HG02571 (cell line): Measurements from ENCODE around the gene CPZ.
"Not testable (repeated sequence)": the region's sequence is repeated elsewhere in the genome, so short reads cannot be mapped to it uniquely, and the experiment has no call there.

Source experiments
- ATAC-seq: cut with Tn5 transposase; IDR thresholded peaks from one replicate; pipeline ENCODE4 v1.9.1; 2021; ENCODE audit warnings: mild to moderate bottlenecking, moderate library complexity; ENCODE audit not compliant: unreplicated experiment

Gene CPZ

DNA sequence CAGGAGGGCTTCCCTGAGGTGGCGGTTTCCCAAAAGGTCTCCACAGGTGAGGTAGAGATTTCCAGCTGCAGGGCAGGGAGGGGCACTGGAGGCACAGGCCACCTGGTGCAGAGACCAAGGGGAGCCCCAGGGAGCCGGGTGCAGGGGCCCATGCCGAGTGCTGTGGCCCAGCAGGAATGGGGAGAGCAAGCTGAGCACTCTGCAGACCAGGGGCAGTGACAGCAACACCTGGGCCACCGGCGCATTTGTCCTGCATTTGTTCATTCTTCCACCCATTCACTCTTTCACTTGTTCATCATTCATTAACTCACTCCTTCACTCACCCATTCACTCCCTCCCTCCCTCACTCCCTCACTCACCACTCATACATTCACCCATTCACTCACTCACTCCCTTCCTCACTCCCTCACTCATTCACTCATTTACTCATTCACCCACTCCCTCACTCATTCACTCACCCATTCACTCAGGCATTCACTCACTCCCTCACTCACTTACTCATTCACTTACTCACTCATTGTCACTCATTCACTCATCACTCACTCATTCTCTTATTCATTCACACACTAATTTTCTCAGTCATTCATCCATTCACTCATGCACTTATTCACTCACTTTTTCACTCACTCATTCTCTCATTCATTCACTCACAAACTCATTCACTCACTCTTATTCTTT is 16.3 kb downstream of the CPZ start:
- ATAC-seq, result no peak

DNA sequence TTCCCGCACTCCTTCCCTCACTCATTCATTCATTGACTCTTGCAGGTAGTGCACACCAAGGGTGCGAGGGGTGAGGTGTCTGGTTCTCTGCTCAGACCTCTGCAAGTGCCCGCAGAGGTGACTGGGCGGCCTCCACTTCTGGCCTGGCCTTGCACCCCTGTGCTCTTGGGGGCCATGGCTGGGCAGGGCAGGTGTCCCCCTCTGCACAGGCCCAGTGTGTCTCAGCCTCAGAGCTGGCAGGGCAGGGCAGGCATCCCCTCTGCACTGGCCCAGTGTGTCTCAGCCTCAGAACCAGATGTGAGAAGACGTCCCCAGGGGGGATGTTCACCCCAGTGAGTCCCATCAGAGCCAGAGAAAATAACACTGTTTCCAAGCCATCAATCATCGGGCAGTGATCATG is 16.8 kb downstream of the CPZ start:
- no peak for ATAC-seq

DNA sequence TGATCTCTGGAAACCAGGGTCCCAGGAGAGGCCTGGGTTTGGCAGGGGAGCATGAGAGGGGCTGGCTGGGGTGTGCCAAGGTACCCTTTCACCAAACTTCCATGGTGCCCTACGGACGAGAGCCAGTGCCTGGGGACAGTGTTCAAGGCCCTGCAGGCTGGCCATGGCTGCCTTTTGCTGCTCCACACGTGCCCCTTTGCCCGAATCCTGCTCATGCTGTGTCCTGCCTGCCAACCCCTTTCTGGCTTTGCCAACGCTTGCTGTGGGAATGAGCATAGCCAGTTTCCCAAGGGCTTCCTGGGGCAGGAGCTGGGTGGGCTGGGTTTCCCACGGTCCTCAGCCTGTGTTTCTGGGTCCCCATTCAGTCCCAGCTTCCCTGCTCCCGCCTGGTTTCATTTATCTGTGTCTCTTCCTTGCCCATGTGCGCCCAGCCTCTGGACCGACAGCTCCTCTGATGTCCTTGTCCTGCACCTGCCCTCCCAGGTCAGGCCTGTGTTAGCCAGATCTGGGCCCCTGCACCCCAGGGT is 17.3 kb downstream of the CPZ start:
- no peak for ATAC-seq

DNA sequence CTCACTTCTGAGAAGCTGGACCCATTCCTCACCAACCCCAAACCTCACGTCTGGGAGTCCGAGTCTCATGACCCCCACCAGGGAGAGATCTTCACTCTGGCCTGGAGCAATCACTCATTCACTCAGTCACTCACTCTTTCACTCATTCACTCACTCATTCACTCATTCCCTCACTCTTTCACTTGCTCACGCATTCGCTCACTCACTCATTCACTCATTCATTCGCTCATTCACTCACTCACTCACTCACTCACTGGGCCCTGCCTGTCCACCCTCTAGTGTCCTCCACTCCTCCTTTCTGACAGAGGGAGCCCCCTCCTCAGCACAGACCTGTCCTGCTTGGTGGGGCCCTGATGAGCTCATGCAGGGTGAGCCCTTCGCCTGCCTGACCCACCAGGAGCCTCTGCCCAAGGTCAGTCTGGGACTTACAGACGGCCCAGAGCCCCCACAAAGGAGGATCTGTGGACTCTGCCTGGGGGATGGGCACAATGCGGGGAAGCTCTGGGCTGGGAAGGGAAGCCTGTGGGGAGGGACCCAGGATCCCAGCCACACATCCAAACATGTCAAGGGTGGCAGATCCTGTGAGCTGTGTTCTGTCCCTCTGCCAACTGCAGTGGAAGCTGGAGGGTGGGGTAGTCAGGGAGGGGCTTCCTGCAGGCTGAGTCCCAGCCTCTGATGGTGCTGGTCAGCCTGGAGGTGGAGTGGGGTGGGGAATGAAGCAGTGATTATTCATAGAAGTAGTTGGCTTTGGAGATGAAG is 18.5 kb downstream of the CPZ start:
- no peak for ATAC-seq

DNA sequence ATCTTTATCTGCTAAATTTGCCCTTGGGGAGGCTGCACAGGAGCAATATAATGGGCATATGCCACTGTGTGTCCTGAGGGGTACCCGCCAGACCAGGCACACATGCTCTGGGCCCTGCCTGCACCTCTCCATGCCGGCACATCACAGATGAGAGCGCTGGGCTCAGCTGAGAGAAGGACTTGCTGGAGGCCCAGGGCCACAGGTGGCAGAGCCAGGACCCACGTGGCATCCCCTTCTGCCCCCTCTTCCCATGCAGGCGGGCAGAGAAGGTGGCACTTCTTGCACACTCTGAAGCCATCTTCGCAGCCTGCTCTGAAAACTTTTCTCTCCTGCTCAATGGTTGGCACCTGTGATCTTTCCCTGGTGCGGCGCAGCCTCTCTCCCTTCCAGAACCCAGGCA is 20.1 kb downstream of the CPZ start:
- ATAC-seq, result no peak

DNA sequence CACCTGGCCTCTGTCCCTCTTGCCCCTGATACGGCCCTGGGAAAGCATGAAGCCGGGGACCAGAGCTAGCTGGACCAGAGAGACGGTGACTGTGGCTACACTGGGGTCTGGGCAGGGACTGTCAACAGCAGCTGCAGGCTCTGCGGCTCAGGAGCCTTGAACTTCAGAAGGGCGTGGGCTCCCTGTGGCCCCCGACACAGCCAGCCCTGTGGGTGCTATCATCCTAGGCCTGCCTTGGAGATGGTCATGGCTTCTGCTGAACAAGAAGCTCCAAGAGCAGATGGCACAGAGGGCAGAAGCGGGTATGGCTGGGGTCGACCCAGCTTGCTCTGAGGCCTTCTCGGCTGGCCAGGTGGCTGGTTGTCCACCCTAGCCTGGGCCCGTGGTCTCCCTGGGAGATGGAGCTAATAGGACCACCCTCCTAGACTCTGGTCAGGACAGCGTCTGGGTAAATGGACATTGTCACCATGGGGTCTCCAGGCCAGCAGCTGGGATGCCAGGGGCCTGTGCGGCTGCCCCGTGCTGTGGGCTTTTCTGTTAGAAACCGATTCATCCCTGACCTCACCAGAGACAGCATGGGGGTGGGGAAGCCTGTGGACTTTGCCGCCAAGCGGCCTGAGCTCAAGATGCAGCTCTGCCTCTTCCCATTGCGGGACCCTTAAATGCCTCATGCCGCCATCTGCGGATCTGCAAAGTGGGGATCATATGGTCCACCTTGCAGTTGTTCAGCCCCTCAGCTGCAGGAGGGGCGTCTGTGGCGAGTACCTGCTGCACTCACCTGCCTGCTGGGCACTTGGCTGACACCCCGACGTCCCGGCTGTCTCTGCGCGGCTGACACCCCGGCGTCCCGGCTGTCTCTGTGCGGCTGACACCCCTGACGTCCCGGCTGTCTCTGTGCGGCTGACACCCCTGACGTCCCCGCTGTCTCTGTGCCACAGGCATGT is 21.1 kb downstream of the CPZ start:
- ATAC-seq, result no peak

DNA sequence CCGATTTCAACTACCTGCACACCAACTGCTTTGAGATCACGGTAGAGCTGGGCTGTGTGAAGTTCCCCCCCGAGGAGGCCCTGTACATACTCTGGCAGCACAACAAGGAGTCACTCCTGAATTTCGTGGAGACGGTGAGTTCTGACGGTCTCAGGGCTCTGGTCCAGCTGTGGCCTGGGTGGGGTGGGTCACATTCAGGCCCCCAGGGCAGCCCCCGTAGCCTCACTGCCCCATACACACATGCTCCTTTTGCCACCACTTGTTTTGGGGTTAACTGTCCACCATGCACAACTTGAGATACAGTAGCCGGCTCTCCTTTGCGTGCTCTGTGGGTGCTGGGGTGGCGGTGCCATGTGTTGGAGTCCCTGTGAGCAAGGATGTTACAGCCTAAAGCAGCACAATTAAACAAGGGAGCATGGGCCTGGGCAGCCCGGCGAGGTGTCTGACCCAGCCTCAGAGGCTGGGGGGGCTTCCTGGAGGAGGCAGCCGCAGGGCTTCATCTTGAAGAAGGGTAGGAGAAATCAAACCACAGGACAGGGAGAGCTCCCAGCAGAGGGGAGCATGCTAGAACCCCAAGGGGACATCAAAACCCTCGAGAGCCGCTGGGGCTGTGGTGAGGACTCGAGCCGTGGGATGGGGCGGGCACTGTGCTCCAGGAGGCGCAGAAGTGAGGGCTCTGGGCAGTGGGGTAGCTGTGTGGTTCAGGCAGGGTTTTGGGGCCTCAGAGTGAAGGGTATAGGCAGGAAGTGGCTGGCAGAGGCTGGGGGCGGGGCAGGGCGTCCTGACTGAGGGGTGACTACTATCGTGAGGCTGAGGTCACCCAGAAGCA is 22.0 kb downstream of the CPZ start:
- ATAC-seq, result no peak

DNA sequence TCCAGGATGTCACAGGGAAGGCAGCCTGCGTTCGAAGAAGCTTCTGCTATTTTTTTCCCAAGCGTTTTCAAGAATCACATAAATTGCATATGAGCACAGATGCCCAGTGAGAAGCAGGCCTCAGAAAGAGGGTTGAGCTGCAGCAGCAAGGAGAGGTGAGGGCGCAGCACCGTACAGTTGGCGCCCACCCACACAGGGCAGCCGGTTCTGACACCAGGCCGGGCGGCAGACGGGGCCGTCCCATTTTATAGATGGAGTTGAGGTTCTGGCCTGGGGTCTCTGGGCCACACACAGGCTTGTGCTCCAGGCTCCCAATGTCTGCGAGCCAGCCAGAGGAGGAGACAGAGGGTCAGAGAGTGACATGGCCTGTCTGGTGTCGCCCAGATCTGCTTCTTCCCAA is 22.8 kb downstream of the CPZ start:
- no peak for ATAC-seq

DNA sequence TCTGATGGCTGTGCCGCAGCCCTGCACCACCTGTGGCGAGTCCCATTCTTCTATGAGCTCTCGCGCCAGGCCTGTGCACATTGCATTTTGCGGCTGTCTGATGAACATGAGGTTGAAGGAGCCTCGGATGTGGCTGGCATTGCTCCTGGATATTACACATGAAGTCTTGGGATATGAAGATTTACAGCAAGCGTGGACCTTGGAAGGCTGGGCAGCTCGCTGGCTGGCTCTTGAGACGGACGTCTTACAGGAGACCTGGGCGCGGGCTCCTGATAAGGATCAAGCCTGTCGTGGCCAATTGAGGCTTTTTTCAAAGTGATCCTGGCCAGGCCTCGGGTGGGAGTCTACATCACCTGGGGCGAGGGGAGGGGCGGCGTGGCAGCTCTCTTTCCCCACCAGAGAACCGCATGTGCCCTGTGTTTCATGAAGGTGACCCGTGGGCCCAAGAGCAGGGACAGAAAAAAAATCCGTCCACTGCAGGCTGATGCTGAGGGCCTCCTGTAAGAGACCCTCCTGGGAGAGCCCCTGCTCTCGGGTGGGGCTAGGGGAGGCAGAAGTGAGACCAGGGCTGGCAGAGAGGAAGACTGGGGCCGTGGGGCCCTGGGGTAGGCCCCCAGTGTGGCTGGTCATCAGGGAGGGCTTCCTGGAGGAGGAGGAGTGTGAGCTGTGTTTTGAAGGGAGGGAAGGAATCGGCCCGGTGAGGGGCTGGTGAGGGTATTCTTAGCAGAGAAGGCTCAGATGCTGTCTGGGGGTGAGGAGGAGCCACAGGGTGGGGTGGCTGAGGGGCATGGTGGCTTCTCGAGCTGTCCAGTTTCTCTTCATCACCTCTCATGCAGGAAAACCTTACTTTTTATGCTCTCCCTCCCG is 23.6 kb downstream of the CPZ start:
- ATAC-seq, result no peak

DNA sequence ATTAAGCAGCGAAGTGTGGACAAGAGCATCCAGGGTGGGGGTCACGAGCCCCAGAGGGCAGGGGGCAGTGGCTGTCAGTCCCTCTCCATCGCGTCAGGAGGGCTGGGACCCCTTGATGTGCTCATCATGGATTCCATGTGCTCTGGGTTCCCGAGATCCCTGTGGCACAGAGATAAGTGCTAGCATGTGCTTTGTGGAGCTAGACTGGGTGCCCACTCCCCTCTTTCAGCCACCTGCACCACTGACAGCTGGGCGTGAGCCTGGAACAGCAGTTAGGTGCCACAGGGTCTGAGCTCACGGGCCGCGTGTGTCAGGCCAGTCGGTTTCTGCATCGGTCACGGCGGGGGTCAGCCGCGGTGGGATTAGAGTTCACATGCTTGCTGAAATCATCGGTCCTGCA is 24.3 kb downstream of the CPZ start:
- ATAC-seq, result no peak

DNA sequence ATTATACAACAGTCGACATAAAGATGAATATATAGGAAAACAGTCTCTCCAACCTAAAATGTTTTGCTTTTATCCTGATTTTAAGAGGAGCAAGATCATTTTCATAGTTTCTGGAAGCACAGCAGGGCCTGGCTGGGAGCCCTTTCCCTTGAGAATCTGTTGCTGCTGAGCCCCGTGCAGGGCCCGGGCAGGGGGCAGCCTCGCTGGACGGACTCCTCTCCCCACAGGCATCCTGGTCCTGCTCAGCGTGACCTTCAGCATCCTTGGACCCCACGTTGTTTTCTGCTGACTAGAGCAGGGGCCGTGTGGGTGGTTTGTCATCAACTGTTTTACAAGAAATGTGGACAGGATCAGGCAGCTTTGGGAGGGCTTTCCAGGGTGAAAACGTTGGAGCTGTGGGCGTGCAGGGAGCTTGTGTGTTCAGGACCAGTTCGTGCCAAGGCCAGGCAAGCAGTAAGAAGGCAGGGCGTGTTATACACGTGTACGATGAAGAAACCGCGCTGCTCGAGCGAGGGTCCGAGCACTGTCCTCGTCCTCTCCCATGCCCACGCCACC is 25.0 kb downstream of the CPZ start:
- ATAC-seq, result no peak

DNA sequence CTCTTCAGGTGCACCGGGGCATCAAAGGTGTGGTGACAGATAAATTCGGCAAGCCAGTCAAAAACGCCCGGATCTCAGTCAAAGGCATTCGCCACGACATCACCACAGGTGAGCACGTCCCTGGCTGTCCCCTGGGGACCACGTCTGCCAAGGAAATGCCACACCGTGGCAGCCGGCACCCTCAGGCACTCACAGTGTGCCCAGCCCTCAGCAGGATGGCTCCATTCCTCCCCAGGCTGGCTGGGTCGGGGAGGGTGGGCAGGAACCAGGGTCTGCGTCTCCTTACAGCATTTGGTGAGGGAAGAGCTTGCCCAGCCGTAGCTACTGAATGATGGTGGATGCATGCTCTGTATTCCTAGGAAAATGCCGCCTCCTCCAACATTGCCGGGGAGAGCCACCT is 25.9 kb downstream of the CPZ start:
- ATAC-seq, result no peak

DNA sequence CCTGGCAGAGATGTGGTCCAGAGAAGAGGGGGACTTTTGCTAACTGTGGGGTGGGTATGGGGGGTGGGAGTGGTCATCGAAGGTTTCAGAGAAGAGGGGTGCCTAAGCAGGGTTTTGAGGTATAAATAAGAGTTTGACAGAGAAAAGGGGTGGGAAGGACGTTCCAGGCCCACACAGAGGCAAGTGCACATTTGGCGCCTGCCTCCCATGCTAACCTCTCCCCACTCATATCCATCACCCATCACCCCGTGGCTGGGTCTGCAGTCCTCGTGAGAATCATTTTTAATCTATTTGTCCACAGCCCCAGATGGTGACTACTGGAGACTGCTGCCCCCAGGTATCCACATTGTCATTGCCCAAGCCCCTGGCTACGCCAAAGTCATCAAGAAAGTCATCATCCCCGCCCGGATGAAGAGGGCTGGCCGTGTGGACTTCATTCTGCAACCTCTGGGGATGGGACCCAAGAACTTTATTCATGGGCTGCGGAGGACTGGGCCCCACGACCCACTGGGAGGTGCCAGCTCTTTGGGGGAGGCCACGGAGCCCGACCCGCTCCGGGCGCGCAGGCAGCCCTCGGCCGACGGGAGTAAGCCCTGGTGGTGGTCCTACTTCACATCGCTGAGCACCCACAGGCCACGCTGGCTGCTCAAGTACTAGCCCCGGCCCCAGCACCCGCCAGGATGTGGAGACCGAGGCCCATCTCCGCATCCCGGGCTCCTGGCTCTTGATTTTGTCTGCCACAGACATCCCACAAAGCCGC is 26.6 kb downstream of the CPZ start:
- ATAC-seq, result no peak

DNA sequence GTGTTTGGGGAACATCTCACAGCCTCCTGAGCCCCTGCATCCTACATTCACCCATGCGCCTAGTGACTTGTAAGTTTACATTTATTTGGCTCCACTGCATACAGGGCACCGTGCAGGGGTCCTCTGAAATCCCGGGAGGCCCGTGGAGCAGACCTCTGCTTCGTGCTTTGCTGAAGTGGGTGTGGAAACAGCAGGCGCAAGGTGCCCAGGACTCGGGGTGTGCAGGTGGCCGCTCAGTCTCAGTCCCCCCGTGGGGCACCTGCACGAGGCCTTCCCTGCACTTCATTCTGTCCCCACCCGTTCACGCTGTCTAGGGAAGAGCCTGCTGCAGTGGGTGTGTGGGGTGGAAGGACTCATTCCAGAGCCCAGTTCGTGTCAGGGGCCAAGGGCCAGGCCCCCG is 28.6 kb downstream of the CPZ start:
- not testable (repeated sequence) for ATAC-seq

DNA sequence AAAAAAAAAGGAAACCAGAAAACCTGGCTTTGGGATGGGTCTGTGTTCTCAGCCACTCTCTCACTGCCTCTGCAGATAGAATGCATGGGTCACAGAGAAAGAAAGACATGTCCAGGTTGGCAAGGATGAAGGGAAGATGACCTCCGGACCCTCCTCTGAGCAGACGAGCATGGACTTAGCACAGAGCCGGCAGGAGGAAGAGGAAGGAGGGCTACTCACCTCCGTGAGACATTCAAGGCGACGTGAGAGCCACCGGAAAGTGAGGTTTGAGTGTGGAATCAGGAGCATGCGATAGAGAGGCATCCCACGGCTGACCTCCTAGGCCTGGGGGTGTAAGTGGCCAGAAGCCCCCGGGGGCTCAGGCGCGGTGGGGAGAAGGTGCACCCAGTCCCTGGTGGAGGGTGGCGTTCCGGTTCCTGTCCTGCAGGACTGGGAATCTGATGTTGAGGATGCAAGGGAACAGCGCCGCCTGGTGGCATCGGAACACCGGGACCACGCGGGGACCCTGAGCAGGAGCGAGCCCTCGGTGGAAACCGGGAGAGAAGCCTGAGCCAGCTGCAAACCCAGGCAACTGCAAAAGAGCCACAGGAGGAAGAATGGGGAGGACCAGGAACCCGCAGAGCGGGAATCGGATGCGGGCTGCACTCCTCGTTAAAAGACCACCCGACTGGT is 32.2 kb downstream of the CPZ start:
- ATAC-seq, result not testable (repeated sequence)

DNA sequence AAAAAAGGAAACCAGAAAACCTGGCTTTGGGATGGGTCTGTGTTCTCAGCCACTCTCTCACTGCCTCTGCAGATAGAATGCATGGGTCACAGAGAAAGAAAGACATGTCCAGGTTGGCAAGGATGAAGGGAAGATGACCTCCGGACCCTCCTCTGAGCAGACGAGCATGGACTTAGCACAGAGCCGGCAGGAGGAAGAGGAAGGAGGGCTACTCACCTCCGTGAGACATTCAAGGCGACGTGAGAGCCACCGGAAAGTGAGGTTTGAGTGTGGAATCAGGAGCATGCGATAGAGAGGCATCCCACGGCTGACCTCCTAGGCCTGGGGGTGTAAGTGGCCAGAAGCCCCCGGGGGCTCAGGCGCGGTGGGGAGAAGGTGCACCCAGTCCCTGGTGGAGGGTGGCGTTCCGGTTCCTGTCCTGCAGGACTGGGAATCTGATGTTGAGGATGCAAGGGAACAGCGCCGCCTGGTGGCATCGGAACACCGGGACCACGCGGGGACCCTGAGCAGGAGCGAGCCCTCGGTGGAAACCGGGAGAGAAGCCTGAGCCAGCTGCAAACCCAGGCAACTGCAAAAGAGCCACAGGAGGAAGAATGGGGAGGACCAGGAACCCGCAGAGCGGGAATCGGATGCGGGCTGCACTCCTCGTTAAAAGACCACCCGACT is 37.8 kb downstream of the CPZ start:
- not testable (repeated sequence) for ATAC-seq

DNA sequence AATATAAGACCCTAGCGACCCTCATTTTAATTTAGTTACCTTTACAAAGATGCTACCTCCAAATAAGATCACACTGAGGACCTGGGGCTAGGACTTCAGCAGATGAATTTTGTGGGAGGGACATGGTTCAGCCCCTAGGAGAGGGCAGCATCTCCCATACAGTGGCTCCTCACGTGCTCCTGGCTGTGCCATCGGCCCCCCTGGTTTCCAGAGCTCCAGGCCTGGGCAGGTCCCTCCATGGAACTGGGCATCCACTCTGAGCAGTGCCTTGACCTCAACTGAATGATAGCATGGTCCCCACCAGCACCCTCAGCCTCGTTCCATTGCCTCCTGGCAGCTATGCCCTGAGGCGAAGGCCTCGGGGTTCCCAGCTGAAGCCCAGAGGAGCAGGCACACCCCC is 39.3 kb downstream of the CPZ start:
- not testable (repeated sequence) for ATAC-seq
